HEK293 (cell line): ENCODE data around the gene CNP.

Experiments used
- CTCF ChIA-PET: fragments of 350-600 bp; formaldehyde crosslinking; extraction: SDS; loops from one replicate; lab custom pipeline; 2021; ENCODE audit warnings: antibody characterized with exemption; lab: Yijun Ruan, JAX
- POLR2A ChIA-PET: fragments of 300-600 bp; formaldehyde crosslinking; extraction: SDS; loops from one replicate; lab custom pipeline; 2020; ENCODE audit warnings: antibody characterized with exemption, inconsistent platforms; lab: Yijun Ruan, JAX
- H3K27ac ChIP-seq: fragments of 200-500 bp; sonication (Bioruptor generic); 2 replicates; pipeline ENCODE4 v1.5.1; 2014; ENCODE audit warnings: low read depth, low read length, control low read depth, inconsistent platforms; ENCODE audit errors: extremely low read depth
- H3K36me3 ChIP-seq, 2 experiments: fragments of 200-500 bp in 1 of 2; sonication (Bioruptor generic) in 1 of 2; 1 replicate in 1 of 2; 2 replicates in 1 of 2; pipeline ENCODE4 v1.5.1; 2014 to 2017; ENCODE audit warnings: inconsistent platforms in 2 of 2, low read length in 2 of 2; ENCODE audit not compliant: control insufficient read depth in 2 of 2, insufficient read depth in 1 of 2
- H3K4me1 ChIP-seq: fragments of 200-500 bp; sonication (Bioruptor generic); 2 replicates; pipeline ENCODE4 v1.5.1; 2014; ENCODE audit warnings: mild to moderate bottlenecking, low read length, inconsistent platforms; ENCODE audit not compliant: control insufficient read depth, insufficient read depth
- H3K4me3 ChIP-seq: 2 replicates; pipeline ENCODE4 v1.5.1; 2011; ENCODE audit warnings: low read depth, mild to moderate bottlenecking, control low read depth, low read length, moderate library complexity
- H3K9me3 ChIP-seq: fragments of 200-500 bp; sonication (Bioruptor generic); 2 replicates; pipeline ENCODE4 v1.5.1; 2014; ENCODE audit warnings: low read depth, low read length, inconsistent platforms; ENCODE audit not compliant: control insufficient read depth, insufficient read depth
- BCL6B ChIP-seq: fragments of 450-650 bp; formaldehyde crosslinking; IDR thresholded peaks from 2 replicates; pipeline ENCODE4 v1.5.1; 2017; ENCODE audit warnings: missing biosample characterization, missing genetic modification characterization
- KLF10 ChIP-seq: fragments of 450-650 bp; IDR thresholded peaks from 2 replicates; pipeline ENCODE4 v1.5.1; 2018; ENCODE audit warnings: missing biosample characterization, mild to moderate bottlenecking, missing genetic modification characterization
- KLF17 ChIP-seq: fragments of 450-650 bp; formaldehyde crosslinking; IDR thresholded peaks from 2 replicates; pipeline ENCODE4 v1.5.1; 2016; ENCODE audit warnings: missing biosample characterization, missing genetic modification characterization
- REST ChIP-seq: fragments of 450-650 bp; formaldehyde crosslinking; IDR thresholded peaks from 2 replicates; pipeline ENCODE4 v1.5.1; 2016; ENCODE audit warnings: missing biosample characterization, missing genetic modification characterization
- SCRT2 ChIP-seq: fragments of 450-650 bp; formaldehyde crosslinking; IDR thresholded peaks from 2 replicates; pipeline ENCODE4 v1.5.1; 2016; ENCODE audit warnings: missing biosample characterization, missing genetic modification characterization
- SP3 ChIP-seq: fragments of 450-650 bp; formaldehyde crosslinking; IDR thresholded peaks from 2 replicates; pipeline ENCODE4 v1.5.1; 2016; ENCODE audit warnings: missing biosample characterization, missing genetic modification characterization
- ZBTB49 ChIP-seq: fragments of 450-650 bp; formaldehyde crosslinking; IDR thresholded peaks from 2 replicates; pipeline ENCODE4 v1.5.1; 2016; ENCODE audit warnings: missing biosample characterization, missing genetic modification characterization, low read depth
- ZEB2 ChIP-seq: fragments of 450-650 bp; formaldehyde crosslinking; IDR thresholded peaks from 2 replicates; pipeline ENCODE4 v1.5.1; 2016; ENCODE audit warnings: missing biosample characterization, missing genetic modification characterization
- ZFHX2 ChIP-seq: fragments of 450-650 bp; formaldehyde crosslinking; conservative IDR thresholded peaks from 2 replicates; pipeline ENCODE4 v1.5.1; 2016; ENCODE audit warnings: missing biosample characterization, missing genetic modification characterization
- ZNF148 ChIP-seq: fragments of 450-650 bp; formaldehyde crosslinking; IDR thresholded peaks from 2 replicates; pipeline ENCODE4 v1.5.0; 2017; ENCODE audit warnings: missing biosample characterization, missing genetic modification characterization, borderline replicate concordance
- ZNF214 ChIP-seq: fragments of 450-650 bp; formaldehyde crosslinking; IDR thresholded peaks from 2 replicates; pipeline ENCODE4 v1.5.1; 2017; ENCODE audit warnings: missing biosample characterization, mild to moderate bottlenecking, missing genetic modification characterization, borderline replicate concordance
- ZNF248 ChIP-seq: fragments of 450-650 bp; formaldehyde crosslinking; IDR thresholded peaks from 2 replicates; pipeline ENCODE4 v1.5.1; 2017; ENCODE audit warnings: missing biosample characterization, missing genetic modification characterization
- ZNF433 ChIP-seq: fragments of 450-650 bp; formaldehyde crosslinking; IDR thresholded peaks from 2 replicates; pipeline ENCODE4 v1.5.1; 2016; ENCODE audit warnings: missing biosample characterization, missing genetic modification characterization, low read depth
- ZNF580 ChIP-seq: fragments of 450-650 bp; formaldehyde crosslinking; IDR thresholded peaks from 2 replicates; pipeline ENCODE4 v1.5.1; 2016; ENCODE audit warnings: missing biosample characterization, missing genetic modification characterization
- ZNF624 ChIP-seq: fragments of 450-650 bp; formaldehyde crosslinking; IDR thresholded peaks from 2 replicates; pipeline ENCODE4 v1.5.1; 2017; ENCODE audit warnings: missing biosample characterization, missing genetic modification characterization
- ZNF664 ChIP-seq: fragments of 450-650 bp; formaldehyde crosslinking; IDR thresholded peaks from 2 replicates; pipeline ENCODE4 v1.5.1; 2016; ENCODE audit warnings: missing biosample characterization, missing genetic modification characterization
- ZNF76 ChIP-seq: fragments of 450-650 bp; formaldehyde crosslinking; IDR thresholded peaks from 2 replicates; pipeline ENCODE4; 2016; ENCODE audit warnings: low read depth, missing biosample characterization, missing genetic modification characterization, borderline replicate concordance

The CNP gene

GRCh38 chr17:41937970-41938954 lies 28.3 kb upstream of the CNP start:
- Histone ChIP-seq H3K9me3 (no peaks in the 10 kb centered on the region), H3K4me1 (no peaks in the 10 kb centered on the region), H3K36me3 (peaks cover 0 to 30% of the 10 kb centered on the region in 2 experiments; a peak in 1 of 3 replicates), H3K27ac (no peak overlapping the region), H3K4me3 (no peak overlapping the region)
- ChIA-PET CTCF (interaction anchor here (0.6 to 1.2 kb wide), 7 partner anchors 16 to 798 kb away, joined by 3 to 6 read pairs (median 4); partner anchors contain the start of gene JUP), POLR2A (interaction anchor here (0.6 to 2.9 kb wide), 2 partner anchors 8 to 20 kb away, joined by 3 to 13 read pairs; partner anchors contain the start of genes ACLY and ODAD4)
- TF ChIP-seq ZNF148 (no peak), ZFHX2 (tag by site-specific recombination) (no peak), ZNF580 (tag by site-specific recombination) (no peak), ZNF664 (tag by site-specific recombination) (no peak), BCL6B (tag by site-specific recombination) (no peak), ZNF76 (no peak), REST (no peak), ZNF248 (tag by site-specific recombination) (no peak), KLF10 (tag by site-specific recombination) (no peak), SP3 (tag by site-specific recombination) (no peak), KLF17 (tag by site-specific recombination) (no peak), ZEB2 (tag by site-specific recombination) (no peak), ZNF624 (tag by site-specific recombination) (no peak), SCRT2 (tag by site-specific recombination) (no peak), ZNF433 (tag by site-specific recombination) (no peak), ZNF214 (tag by site-specific recombination) (no peak), ZBTB49 (tag by site-specific recombination) (no peak)
